Hepatocyte (in vitro differentiated cells): ENCODE data around the gene PDE4B. TPM values are rescaled to one million over a fixed set of nuclear protein-coding genes. Genes with fewer than 3 reads are reported as not detected.

Source experiments
- DNase-seq: peaks from one replicate; pipeline ENCODE4 v3.0.0-alpha.2; 2016; ENCODE audit warnings: low spot score
- H2AFZ ChIP-seq: fragments of 200-600 bp; sonication (generic); 2 replicates; pipeline ENCODE4 v1.6.0; 2016; ENCODE audit warnings: antibody characterized with exemption, mild to moderate bottlenecking
- H3K27ac ChIP-seq: fragments of 200-600 bp; sonication (generic); 2 replicates; pipeline ENCODE4 v1.5.1; 2016; ENCODE audit warnings: mild to moderate bottlenecking
- H3K27me3 ChIP-seq: fragments of 200-600 bp; sonication (generic); 2 replicates; pipeline ENCODE4 v1.6.1; 2016
- H3K36me3 ChIP-seq: fragments of 200-600 bp; sonication (generic); replicated peaks from 2 replicates; pipeline ENCODE4 v1.5.1; 2016; ENCODE audit warnings: low read depth; ENCODE audit not compliant: insufficient read depth
- H3K4me1 ChIP-seq: fragments of 200-600 bp; sonication (generic); 2 replicates; pipeline ENCODE4 v1.5.1; 2016; ENCODE audit warnings: mild to moderate bottlenecking, moderate library complexity; ENCODE audit not compliant: insufficient read depth
- H3K4me2 ChIP-seq: fragments of 200-600 bp; sonication (generic); 2 replicates; pipeline ENCODE4 v1.6.0; 2016
- H3K4me3 ChIP-seq: fragments of 200-600 bp; sonication (generic); 2 replicates; pipeline ENCODE4 v1.5.1; 2016; ENCODE audit warnings: mild to moderate bottlenecking
- H3K79me2 ChIP-seq: fragments of 200-600 bp; sonication (generic); 2 replicates; pipeline ENCODE4 v1.6.0; 2017; ENCODE audit warnings: mild to moderate bottlenecking
- H3K9me2 ChIP-seq: fragments of 200-600 bp; sonication (generic); replicated peaks from 2 replicates; pipeline ENCODE4 v1.6.0; 2017; ENCODE audit warnings: mild to moderate bottlenecking; ENCODE audit not compliant: insufficient read depth
- H3K9me3 ChIP-seq: fragments of 200-600 bp; sonication (generic); 2 replicates; pipeline ENCODE4 v1.5.1; 2016; ENCODE audit warnings: low read depth, mild to moderate bottlenecking
- H4K20me1 ChIP-seq: fragments of 200-600 bp; sonication (generic); 2 replicates; pipeline ENCODE4 v1.6.0; 2016; ENCODE audit warnings: mild to moderate bottlenecking; ENCODE audit not compliant: insufficient read depth, poor library complexity, severe bottlenecking
- CTCF ChIP-seq: fragments of 200-600 bp; sonication (generic); IDR thresholded peaks from 2 replicates; pipeline ENCODE4 v1.5.1; 2016; ENCODE audit warnings: antibody characterized with exemption, mild to moderate bottlenecking; ENCODE audit not compliant: poor library complexity
- EZH2 ChIP-seq: fragments of 200-600 bp; sonication (generic); IDR thresholded peaks from 2 replicates; pipeline ENCODE4 v1.6.1; 2016; ENCODE audit warnings: antibody characterized with exemption, mild to moderate bottlenecking, borderline replicate concordance
- EZH2phosphoT487 ChIP-seq: fragments of 200-600 bp; sonication (generic); IDR thresholded peaks from one replicate; pipeline ENCODE4 v1.6.1; 2018; ENCODE audit warnings: antibody characterized with exemption, mild to moderate bottlenecking, low read depth, moderate library complexity; ENCODE audit not compliant: unreplicated experiment, severe bottlenecking
- WGBS: methylation state at CpG from one replicate; pipeline ENCODE4 v1.1.6; 2016; ENCODE audit warnings: low lambda C conversion rate; ENCODE audit errors: missing lambda C conversion rate; 5-methylcytosine and 5-hydroxymethylcytosine counted together
- polyA plus RNA-seq: library from polyadenylated mRNA; unstranded; fragments of >200 nt; fragmentation: Nextera tagmentation; extraction: Ambion mirVana; gene quantifications from 2 replicates; pipeline ENCODE4 v1.2.1, GENCODE V29; 2016
- total RNA-seq: library from RNA; depleted of rRNA; stranded (reverse); fragments of >200 nt; gene quantifications from 2 replicates; pipeline ENCODE4 v1.2.3, GENCODE V29; 2014

Gene PDE4B
- total and polyA plus RNA-seq, 2 experiments from 2014 or later: 1.8 to 3.4 TPM

GRCh38 chr1:66343569-66344325 is 551.1 kb downstream of the PDE4B start:
- H3K27me3 ChIP-seq: no peaks in the 10 kb centered on the region
- TF ChIP-seq CTCF (no peak), EZH2 (no peak), EZH2phosphoT487 (no peak)
- H3K4me3 ChIP-seq: no peak overlapping the region
- 86% methylated on average over 1 of the region's 1 CpG for WGBS
- no peaks in the 10 kb centered on the region for H3K4me1 ChIP-seq
- no peak overlapping the region for H3K27ac ChIP-seq
- no peak for DNase-seq
- H3K9me3 ChIP-seq: no peaks in the 10 kb centered on the region
- H3K9me2 ChIP-seq: no peaks in the 10 kb centered on the region
- H4K20me1 ChIP-seq: no peaks in the 10 kb centered on the region
- H3K79me2 ChIP-seq: no peaks in the 10 kb centered on the region
- H3K36me3 ChIP-seq: no peaks in the 10 kb centered on the region
- no peak overlapping the region for H3K4me2 ChIP-seq
- H2AFZ ChIP-seq: no peak overlapping the region

GRCh38 chr1:66346057-66346795 is 553.5 kb downstream of the PDE4B start:
- no peak overlapping the region for H3K4me3 ChIP-seq
- no peak overlapping the region for H3K4me2 ChIP-seq
- H3K4me1 ChIP-seq: no peaks in the 10 kb centered on the region
- DNase-seq: no peak
- TF ChIP-seq CTCF: no peak
- TF ChIP-seq EZH2phosphoT487: no peak
- no peak for TF ChIP-seq EZH2
- H4K20me1 ChIP-seq: no peaks in the 10 kb centered on the region
- no peak overlapping the region for H3K27ac ChIP-seq
- H3K9me3 ChIP-seq: no peaks in the 10 kb centered on the region
- no peaks in the 10 kb centered on the region for H3K36me3 ChIP-seq
- no peaks in the 10 kb centered on the region for H3K27me3 ChIP-seq
- no peaks in the 10 kb centered on the region for H3K9me2 ChIP-seq
- WGBS: 93% methylated on average over 2 of the region's 2 CpGs
- H2AFZ ChIP-seq: no peak overlapping the region
- no peaks in the 10 kb centered on the region for H3K79me2 ChIP-seq

- H3K9me3 ChIP-seq: no peaks in the 10 kb centered on the region
- WGBS: 88% methylated on average over 3 of the region's 3 CpGs
Measured at GRCh38 chr1:66346873-66347272, 554.2 kb downstream of the PDE4B start.

More at GRCh38 chr1:66346873-66347272, 554.2 kb downstream of the PDE4B start:
- no peaks in the 10 kb centered on the region for H3K4me1 ChIP-seq
- no peaks in the 10 kb centered on the region for H4K20me1 ChIP-seq
- no peaks in the 10 kb centered on the region for H3K79me2 ChIP-seq
- H3K27ac ChIP-seq: no peak overlapping the region
- no peak overlapping the region for H2AFZ ChIP-seq
- H3K4me2 ChIP-seq: no peak overlapping the region
- no peak overlapping the region for H3K4me3 ChIP-seq
- no peaks in the 10 kb centered on the region for H3K9me2 ChIP-seq
- no peak for DNase-seq
- H3K27me3 ChIP-seq: no peaks in the 10 kb centered on the region
- TF ChIP-seq EZH2 (no peak), CTCF (no peak), EZH2phosphoT487 (no peak)
- H3K36me3 ChIP-seq: no peaks in the 10 kb centered on the region
